ENCODE data around the gene SERPINA3.

The SERPINA3 gene

GRCh38 chr14:94659901-94660300 lies 47.7 kb downstream of the SERPINA3 start:
- no peak for DNase-seq

- DNase-seq = no peak
Measured at GRCh38 chr14:94660306-94660946, 48.2 kb downstream of the SERPINA3 start.

GRCh38 chr14:94663538-94663937 lies 51.3 kb downstream of the SERPINA3 start:
- no peak for DNase-seq

GRCh38 chr14:94663965-94664704 lies 51.9 kb downstream of the SERPINA3 start:
- DNase-seq = no peak

GRCh38 chr14:94665121-94665520 lies 52.9 kb downstream of the SERPINA3 start:
- no peak for DNase-seq

- no peak for DNase-seq
Measured at GRCh38 chr14:94665544-94665943, 53.4 kb downstream of the SERPINA3 start.

GRCh38 chr14:94670692-94671285 lies 58.6 kb downstream of the SERPINA3 start:
- no peak for DNase-seq

GRCh38 chr14:94671870-94672444 lies 59.8 kb downstream of the SERPINA3 start:
- no peak for DNase-seq

GRCh38 chr14:94673071-94673470 lies 60.9 kb downstream of the SERPINA3 start:
- DNase-seq = no peak

Measured in SW 1271 (cell line).